Neural progenitor cell (in vitro differentiated cells): ENCODE results near the gene ALDH1A3.

ENCODE experiments used
- EZH2 ChIP-seq: fragments of 200-600 bp; sonication (generic); IDR thresholded peaks from 2 replicates; pipeline ENCODE4 v1.6.1; 2017; ENCODE audit warnings: antibody characterized with exemption, mild to moderate bottlenecking, moderate library complexity
- TF ChIP-seq, protein P1 (sequence below): fragments of 200-600 bp; sonication (generic); IDR thresholded peaks from 2 replicates; pipeline ENCODE4 v1.5.1; 2017; ENCODE audit warnings: antibody characterized with exemption, mild to moderate bottlenecking

GRCh38 chr15:100892013-100892355, 12.4 kb downstream of the ALDH1A3 start:
- TF ChIP-seq, protein P1, sequence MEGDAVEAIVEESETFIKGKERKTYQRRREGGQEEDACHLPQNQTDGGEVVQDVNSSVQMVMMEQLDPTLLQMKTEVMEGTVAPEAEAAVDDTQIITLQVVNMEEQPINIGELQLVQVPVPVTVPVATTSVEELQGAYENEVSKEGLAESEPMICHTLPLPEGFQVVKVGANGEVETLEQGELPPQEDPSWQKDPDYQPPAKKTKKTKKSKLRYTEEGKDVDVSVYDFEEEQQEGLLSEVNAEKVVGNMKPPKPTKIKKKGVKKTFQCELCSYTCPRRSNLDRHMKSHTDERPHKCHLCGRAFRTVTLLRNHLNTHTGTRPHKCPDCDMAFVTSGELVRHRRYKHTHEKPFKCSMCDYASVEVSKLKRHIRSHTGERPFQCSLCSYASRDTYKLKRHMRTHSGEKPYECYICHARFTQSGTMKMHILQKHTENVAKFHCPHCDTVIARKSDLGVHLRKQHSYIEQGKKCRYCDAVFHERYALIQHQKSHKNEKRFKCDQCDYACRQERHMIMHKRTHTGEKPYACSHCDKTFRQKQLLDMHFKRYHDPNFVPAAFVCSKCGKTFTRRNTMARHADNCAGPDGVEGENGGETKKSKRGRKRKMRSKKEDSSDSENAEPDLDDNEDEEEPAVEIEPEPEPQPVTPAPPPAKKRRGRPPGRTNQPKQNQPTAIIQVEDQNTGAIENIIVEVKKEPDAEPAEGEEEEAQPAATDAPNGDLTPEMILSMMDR, result no peak
- TF ChIP-seq EZH2, result no peak
